DOHH2 (cell line): ENCODE results near the gene ZBTB7A.
"Not testable (repeated sequence)": the region's sequence is repeated elsewhere in the genome, so short reads cannot be mapped to it uniquely, and the experiment has no call there.

Source experiments
- H3F3A ChIP-seq: fragments of 200-600 bp; sonication (generic), shearing (Covaris generic); 2 replicates; pipeline ENCODE4 v1.6.0; 2016; ENCODE audit warnings: antibody characterized with exemption, mild to moderate bottlenecking; ENCODE audit not compliant: control insufficient read depth, insufficient read depth
- H3K27ac ChIP-seq: fragments of 200-600 bp; sonication (generic); 2 replicates; pipeline ENCODE4 v1.5.1; 2014; ENCODE audit warnings: low read depth, mild to moderate bottlenecking, low read length, moderate library complexity
- H3K27me3 ChIP-seq: fragments of 200-600 bp; sonication (generic); 2 replicates; pipeline ENCODE4 v1.6.1; 2014; ENCODE audit warnings: mild to moderate bottlenecking, low read length, mixed read lengths; ENCODE audit not compliant: control insufficient read depth
- H3K36me3 ChIP-seq: fragments of 200-600 bp; sonication (generic); 2 replicates; pipeline ENCODE4 v1.6.1; 2014; ENCODE audit warnings: mild to moderate bottlenecking, low read length, moderate library complexity, mixed read lengths; ENCODE audit not compliant: control insufficient read depth
- H3K4me1 ChIP-seq: fragments of 200-600 bp; sonication (generic); 2 replicates; pipeline ENCODE4 v1.6.1; 2014; ENCODE audit warnings: mild to moderate bottlenecking, low read length, mixed read lengths; ENCODE audit not compliant: control insufficient read depth
- H3K4me2 ChIP-seq: fragments of 200-600 bp; sonication (generic); 2 replicates; pipeline ENCODE4 v1.6.0; 2014; ENCODE audit warnings: mild to moderate bottlenecking, low read length, moderate library complexity
- H3K4me3 ChIP-seq: fragments of 200-600 bp; sonication (generic); 2 replicates; pipeline ENCODE4 v1.5.1; 2014; ENCODE audit warnings: mild to moderate bottlenecking, low read length, mixed read lengths
- H3K79me2 ChIP-seq: fragments of 200-600 bp; sonication (generic); 2 replicates; pipeline ENCODE4 v1.6.1; 2014; ENCODE audit warnings: mild to moderate bottlenecking, low read length, mixed read lengths; ENCODE audit not compliant: control insufficient read depth
- H3K9me2 ChIP-seq: fragments of 200-600 bp; sonication (generic); replicated peaks from 2 replicates; pipeline ENCODE4 v1.6.1; 2014; ENCODE audit warnings: mild to moderate bottlenecking, low read length, mixed read lengths; ENCODE audit not compliant: control insufficient read depth
- H3K9me3 ChIP-seq: fragments of 200-600 bp; sonication (generic); 2 replicates; pipeline ENCODE4 v1.6.1; 2014; ENCODE audit warnings: antibody characterized with exemption, low read length, mixed read lengths; ENCODE audit not compliant: control insufficient read depth, insufficient read depth
- H4K20me1 ChIP-seq: fragments of 200-600 bp; sonication (generic); 2 replicates; pipeline ENCODE4 v1.6.0; 2014; ENCODE audit warnings: low read depth, mild to moderate bottlenecking, antibody characterized with exemption, low read length, moderate library complexity; ENCODE audit not compliant: control insufficient read depth, insufficient read depth
- CTCF ChIP-seq: fragments of 200-600 bp; sonication (generic); IDR thresholded peaks from one replicate; pipeline ENCODE4 v1.5.1; 2014; ENCODE audit warnings: antibody characterized with exemption, mild to moderate bottlenecking, low read depth, low read length; ENCODE audit not compliant: poor library complexity, severe bottlenecking
- EZH2phosphoT487 ChIP-seq: fragments of 200-600 bp; sonication (generic); IDR thresholded peaks from 2 replicates; pipeline ENCODE4 v1.6.1; 2017; ENCODE audit warnings: borderline replicate concordance, mild to moderate bottlenecking, antibody characterized with exemption, low read length, moderate library complexity, mixed read lengths

The ZBTB7A gene

GRCh38 chr19:4009990-4010807 lies 56.5 kb downstream of the ZBTB7A start:
- no peaks in the 10 kb centered on the region for H3K27me3 ChIP-seq
- H3K4me2 ChIP-seq = no peak overlapping the region
- H3K4me1 ChIP-seq = peaks cover 15% of the 10 kb centered on the region
- H3K9me3 ChIP-seq = no peaks in the 10 kb centered on the region
- peaks cover 26% of the 10 kb centered on the region for H3K36me3 ChIP-seq
- peaks cover 62% of the 10 kb centered on the region for H3K79me2 ChIP-seq
- TF ChIP-seq CTCF (no peak), EZH2phosphoT487 (no peak)
- H3K4me3 ChIP-seq = no peak overlapping the region
- H3K27ac ChIP-seq = no peak overlapping the region
- H4K20me1 ChIP-seq = peaks cover 5% of the 10 kb centered on the region; the same call in 1 of the 2 replicates
- peaks cover 3% of the 10 kb centered on the region for H3F3A ChIP-seq
- no peaks in the 10 kb centered on the region for H3K9me2 ChIP-seq

- H3K79me2 ChIP-seq = peaks cover 53% of the 10 kb centered on the region
- H3K36me3 ChIP-seq = peaks cover 4% of the 10 kb centered on the region
- no peaks in the 10 kb centered on the region for H3K9me2 ChIP-seq
- H3K27ac ChIP-seq = 0 out of 2 replicates have a peak overlapping the region, but pooled peaks have one; percentile 15
- H4K20me1 ChIP-seq = peaks cover 5% of the 10 kb centered on the region; the same call in 1 of the 2 replicates
- H3K9me3 ChIP-seq = no peaks in the 10 kb centered on the region
- TF ChIP-seq EZH2phosphoT487 (no peak), CTCF (no peak)
- peak overlapping the region; percentile 98 for H3K4me3 ChIP-seq
- no peaks in the 10 kb centered on the region for H3K27me3 ChIP-seq
- H3K4me1 ChIP-seq = peaks cover 15% of the 10 kb centered on the region
- H3K4me2 ChIP-seq = peak overlapping the region; percentile 98
- peaks cover 3% of the 10 kb centered on the region for H3F3A ChIP-seq
Observed at GRCh38 chr19:4007836-4008539, 58.7 kb downstream of the ZBTB7A start.

- H3K27me3 ChIP-seq = no peaks in the 10 kb centered on the region
- no peaks in the 10 kb centered on the region for H3K9me3 ChIP-seq
- peaks cover 48% of the 10 kb centered on the region for H3K79me2 ChIP-seq
- H3K27ac ChIP-seq = peak within 1 kb of the TSS; percentile 70
- TF ChIP-seq CTCF (peak; percentile 19), EZH2phosphoT487 (no peak)
- H3K4me2 ChIP-seq = peak within 1 kb of the TSS; percentile 98
- peak within 1 kb of the TSS; percentile 98 for H3K4me3 ChIP-seq
- H3K4me1 ChIP-seq = peaks cover 15% of the 10 kb centered on the region
- H4K20me1 ChIP-seq = peaks cover 5% of the 10 kb centered on the region; the same call in 1 of the 2 replicates
- peaks cover 4% of the 10 kb centered on the region; the same call in 1 of the 2 replicates for H3K36me3 ChIP-seq
- H3K9me2 ChIP-seq = no peaks in the 10 kb centered on the region
- peaks cover 3% of the 10 kb centered on the region for H3F3A ChIP-seq
Observed at GRCh38 chr19:4007021-4007835, 59.5 kb downstream of the ZBTB7A start, which contains the start of gene PIAS4. PIAS4 (plus strand) TSS chr19:4007736; CDS start chr19:4007761, 25 bp downstream.

GRCh38 chr19:4005436-4005835 lies 61.3 kb downstream of the ZBTB7A start:
- H4K20me1 ChIP-seq, H3K27me3 ChIP-seq, H3K27ac ChIP-seq: not testable (repeated sequence)

GRCh38 chr19:4000798-4001197 lies 65.9 kb downstream of the ZBTB7A start:
- H3K27ac ChIP-seq, H3K27me3 ChIP-seq, H3K36me3 ChIP-seq, H3F3A ChIP-seq, H3K4me3 ChIP-seq, H3K9me3 ChIP-seq, H3K9me2 ChIP-seq, H4K20me1 ChIP-seq, H3K4me2 ChIP-seq, H3K4me1 ChIP-seq, H3K79me2 ChIP-seq: not testable (repeated sequence)

More at GRCh38 chr19:4005436-4005835, 61.3 kb downstream of the ZBTB7A start:
- not testable (repeated sequence) for H3K36me3 ChIP-seq, H3K9me2 ChIP-seq, H3K4me3 ChIP-seq, H3F3A ChIP-seq, H3K9me3 ChIP-seq, H3K4me2 ChIP-seq
- peaks cover 33% of the 10 kb centered on the region for H3K79me2 ChIP-seq
- H3K4me1 ChIP-seq = peaks cover 15% of the 10 kb centered on the region
